Measurements from ENCODE around the gene ALPK1.
"Not testable (repeated sequence)": the region's sequence is repeated elsewhere in the genome, so short reads cannot be mapped to it uniquely, and the experiment has no call there.

Gene ALPK1

DNA sequence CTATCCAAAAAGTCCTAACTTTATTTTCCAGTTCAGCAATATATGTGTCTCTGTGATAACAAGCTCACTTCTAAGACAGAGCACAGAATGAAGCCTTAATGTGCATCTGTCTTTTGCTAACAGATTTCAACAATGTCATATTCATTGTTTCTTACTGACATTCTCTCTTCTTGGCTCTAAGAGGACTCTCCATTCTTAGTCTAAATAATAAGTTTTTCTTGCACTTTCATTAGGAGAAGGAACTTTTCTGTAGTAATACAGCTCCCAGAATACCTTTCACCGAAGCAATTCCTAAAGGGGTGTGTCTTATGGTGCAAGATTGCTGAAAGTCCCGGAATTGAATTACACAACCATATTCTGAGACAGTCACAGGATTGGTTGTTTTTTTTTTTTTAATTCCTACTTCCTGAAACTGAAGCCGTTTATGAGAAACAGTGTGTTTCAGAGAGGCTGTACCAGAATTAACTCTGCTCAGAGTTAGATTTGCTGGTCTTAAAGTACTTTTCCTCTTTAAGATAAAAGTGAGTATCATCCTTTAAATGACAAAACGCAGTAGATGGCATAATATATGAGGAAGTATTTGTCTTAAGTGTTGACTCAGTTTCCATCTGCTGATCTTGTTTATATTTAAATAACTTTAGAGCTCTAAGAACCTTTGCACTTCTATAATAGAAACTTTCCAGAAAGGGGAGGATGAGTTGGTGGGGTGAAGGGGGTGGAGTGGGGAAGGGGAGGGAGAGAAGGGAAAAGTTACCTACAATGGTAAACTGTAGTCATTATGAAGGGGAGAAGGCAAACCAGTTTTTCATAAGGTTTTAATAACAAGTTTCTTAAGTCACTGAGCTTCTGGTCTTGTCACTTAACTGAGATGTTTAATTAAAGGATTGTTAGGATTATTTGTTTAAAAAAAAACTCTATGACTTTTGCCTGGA, at the start of gene ALPK1:
ALPK1 (plus strand) TSS at position 421 of the 932 bp plus-strand sequence.
- DNase-seq (ENCODE audit: low spot score) = no peak

GRCh38 chr4:112251019-112251643, 46.0 kb upstream of the ALPK1 start:
- DNase-seq (ENCODE audit: low spot score) = no peak

- no peak for DNase-seq (ENCODE audit: low spot score)
These were observed 44.9 kb upstream of the ALPK1 start for GRCh38 chr4:112252234-112252633.

- no peak for DNase-seq (ENCODE audit: low spot score)
These were observed 43.7 kb upstream of the ALPK1 start for GRCh38 chr4:112253382-112254000.

- no peak for DNase-seq (ENCODE audit: low spot score)
These were observed 40.1 kb upstream of the ALPK1 start for GRCh38 chr4:112257098-112257497.

- DNase-seq (ENCODE audit: low spot score) = no peak
These were observed 30.3 kb upstream of the ALPK1 start for GRCh38 chr4:112266823-112267222.

DNA sequence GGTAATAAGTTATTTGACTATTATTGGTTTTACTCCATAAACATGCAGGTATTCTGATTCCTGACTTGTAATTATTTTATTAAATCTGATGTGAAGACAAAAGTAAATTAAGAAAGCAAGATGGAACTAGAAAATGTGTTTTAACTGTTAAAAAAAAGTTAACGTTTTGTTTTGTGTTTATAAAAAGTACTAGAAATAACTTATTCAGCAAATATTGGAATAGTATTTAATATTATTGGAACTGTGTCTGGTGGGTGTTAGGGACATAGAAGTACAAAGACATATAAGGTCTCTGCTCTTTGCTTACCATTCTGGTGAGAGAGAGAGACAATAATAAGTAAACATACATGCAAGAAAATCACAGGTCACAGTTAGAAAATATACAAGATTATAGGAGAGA, 27.1 kb upstream of the ALPK1 start:
- DNase-seq (ENCODE audit: low spot score) = no peak

- DNase-seq (ENCODE audit: low spot score) = no peak
These were observed 26.3 kb upstream of the ALPK1 start for GRCh38 chr4:112270640-112271421.

DNA sequence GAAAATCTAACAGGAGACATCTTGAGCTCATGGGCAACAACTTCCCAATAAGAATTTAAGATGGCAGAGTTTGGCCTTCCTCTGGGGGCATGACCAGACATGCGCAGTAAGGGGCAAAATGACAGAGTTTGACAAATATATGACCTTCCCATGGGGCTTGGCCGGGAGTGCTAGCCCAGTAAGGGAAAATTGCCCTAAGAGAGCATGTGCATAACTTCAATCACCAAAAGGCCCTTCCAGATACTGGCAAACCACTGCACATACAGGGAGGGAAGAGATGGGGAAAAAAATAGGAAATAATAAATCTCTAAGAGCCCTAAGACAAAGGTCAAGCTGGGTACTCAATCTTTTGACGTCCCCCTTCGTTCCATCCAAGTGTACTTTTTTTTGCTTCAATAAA, 24.9 kb upstream of the ALPK1 start:
- no peak for DNase-seq (ENCODE audit: low spot score)

DNA sequence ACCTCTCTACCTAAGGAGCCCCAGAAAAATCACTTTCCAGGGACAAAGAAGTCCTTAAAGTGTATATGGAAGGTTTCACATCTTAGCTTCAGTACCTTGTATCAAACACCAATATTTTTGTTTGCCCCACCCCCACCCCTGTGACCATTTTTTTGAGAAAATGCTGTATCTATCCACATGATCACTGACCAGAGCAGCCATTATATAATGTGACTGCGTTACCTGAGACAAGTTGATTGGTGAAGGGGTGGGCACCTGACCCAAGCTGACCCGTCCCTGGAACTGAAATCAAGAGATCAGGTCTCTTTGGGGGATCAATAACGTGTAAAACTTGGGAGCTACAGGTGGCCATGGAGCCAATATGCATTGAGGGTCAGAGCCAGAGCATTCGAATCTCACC, 22.2 kb upstream of the ALPK1 start:
- no peak for DNase-seq (ENCODE audit: low spot score)

DNA sequence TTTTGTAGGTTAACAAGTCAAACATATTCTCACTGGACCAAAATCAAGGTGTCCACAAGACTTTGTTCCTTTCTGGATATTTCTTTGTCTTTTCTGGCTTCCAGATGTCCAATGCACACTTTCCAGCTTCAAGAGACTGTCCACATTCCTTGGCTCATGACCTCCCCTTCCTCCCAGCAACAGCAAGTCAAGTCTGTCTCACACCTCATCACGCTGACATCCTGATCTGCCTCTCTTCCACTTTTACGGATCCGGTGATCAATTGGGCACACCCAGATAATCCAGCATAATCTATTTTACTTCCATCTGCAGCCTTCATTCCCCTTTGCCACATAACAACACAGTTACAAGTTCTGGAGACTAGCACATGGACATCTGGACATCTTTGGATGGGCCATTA, 21.1 kb upstream of the ALPK1 start:
- DNase-seq (ENCODE audit: low spot score) = no peak

GRCh38 chr4:112277220-112277619, 19.9 kb upstream of the ALPK1 start:
- DNase-seq (ENCODE audit: low spot score) = no peak

DNA sequence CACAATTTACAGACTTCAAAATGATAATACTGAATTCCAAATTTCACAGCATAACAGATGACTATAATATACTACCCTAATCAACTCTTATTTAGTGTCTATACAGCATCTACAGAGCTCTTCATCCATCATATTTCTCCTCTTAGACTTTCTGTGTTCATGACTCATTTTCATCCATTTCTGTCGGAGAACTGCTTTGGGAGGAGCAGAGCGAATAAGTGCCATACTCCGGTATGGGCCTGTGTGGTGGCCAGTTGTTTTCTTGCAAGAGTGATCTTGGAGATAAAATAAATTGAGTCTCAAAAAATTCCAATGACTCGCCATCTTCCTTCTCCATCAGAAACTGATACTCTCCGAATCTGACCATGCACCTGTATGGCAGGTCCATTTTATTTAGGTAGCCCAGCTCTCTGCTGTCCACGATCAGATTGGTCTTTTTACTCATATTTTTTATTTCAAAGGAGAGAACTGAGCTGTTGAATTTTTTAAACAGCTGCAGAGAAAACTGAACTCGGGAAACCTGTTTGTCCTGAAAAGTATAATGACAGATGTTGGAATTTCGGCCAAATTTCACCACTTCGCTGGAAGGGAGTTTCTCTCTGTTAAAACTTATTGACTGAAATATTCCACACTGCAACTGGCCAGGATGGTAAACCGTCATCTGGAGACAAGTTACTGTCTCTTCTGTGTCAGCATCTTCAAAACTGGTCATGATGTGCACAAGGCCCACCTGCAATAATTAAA, 19.3 kb upstream of the ALPK1 start:
- DNase-seq (ENCODE audit: low spot score) = no peak

GRCh38 chr4:112279025-112279881, 17.9 kb upstream of the ALPK1 start:
- DNase-seq (ENCODE audit: low spot score) = no peak

- DNase-seq (ENCODE audit: low spot score) = no peak
These were observed 17.3 kb upstream of the ALPK1 start for GRCh38 chr4:112279882-112280315.

DNA sequence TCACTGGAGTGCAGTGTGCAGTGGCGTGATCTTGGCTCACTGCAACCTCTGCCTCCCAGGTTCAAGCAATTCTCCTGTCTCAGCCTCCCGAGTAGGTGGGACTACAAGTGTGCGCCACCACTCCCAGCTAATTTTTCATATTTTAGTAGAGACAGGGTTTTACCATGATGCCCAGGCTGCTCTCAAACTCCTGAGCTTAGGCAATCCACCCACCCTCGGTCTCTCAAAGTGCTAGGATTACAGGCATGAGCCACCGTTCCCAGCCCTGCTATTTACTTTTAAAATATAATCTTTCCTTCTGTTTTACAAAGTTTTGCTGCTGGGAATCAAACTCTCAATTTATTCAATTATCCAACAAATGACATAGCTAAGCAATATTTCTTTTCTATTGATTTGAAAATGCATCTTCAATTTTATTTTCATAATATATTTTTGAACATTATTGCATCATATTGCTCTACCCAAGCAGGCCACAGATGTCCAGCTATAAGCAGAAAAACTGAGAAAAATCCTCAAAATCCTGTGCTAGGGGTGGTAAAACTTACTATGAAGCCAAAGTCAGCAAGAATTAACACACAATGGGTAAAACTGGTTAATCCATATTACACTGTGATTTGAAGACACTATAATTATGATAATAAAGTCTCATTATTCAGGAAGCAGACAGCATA, 16.6 kb upstream of the ALPK1 start:
- no peak for DNase-seq (ENCODE audit: low spot score)

DNA sequence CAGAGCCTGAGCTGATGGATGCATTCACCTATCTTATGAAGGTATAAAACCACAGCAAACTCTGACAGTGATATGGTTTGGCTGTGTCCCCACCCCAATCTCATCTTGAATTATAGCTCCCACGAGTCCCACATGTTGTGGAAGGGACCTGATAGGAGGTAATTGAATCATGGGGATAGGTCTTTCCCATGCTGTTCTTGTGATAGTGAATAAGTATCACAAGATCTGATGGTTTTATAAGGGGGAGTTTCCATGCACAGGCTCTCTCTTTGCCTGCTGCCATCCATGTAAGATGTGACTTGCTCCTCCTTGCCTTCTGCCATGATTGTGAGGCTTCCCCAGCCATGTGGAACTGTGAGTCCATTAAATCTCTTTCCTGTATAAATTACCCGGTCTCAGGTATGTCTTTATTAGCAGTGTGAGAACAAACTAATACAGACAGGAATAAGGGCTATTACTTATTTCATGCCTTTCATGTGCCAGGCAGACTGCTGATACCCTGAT, 15.2 kb upstream of the ALPK1 start:
- not testable (repeated sequence) for DNase-seq (ENCODE audit: low spot score)

- DNase-seq (ENCODE audit: low spot score) = no peak
These were observed 14.1 kb upstream of the ALPK1 start for GRCh38 chr4:112282860-112283667.

DNA sequence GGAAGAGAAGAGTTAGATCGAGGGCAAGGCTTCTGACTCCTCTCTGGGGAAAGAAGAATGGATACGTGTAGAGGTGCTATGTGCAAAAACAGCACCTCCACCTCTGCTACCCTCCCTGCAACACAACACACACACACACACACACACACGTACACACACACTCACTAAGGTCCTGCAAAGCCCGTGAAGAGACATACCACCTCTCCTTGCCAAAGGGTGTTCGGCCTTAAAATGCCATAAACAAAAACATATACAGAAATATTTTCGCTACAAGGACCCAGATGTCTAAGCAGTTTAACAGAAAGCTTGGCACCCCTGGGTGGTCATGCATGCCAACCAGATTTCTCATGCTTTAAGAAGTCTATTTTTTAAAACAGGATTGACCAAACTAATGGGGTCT, 13.0 kb upstream of the ALPK1 start:
- DNase-seq (ENCODE audit: low spot score) = no peak

Data from ecto neural progenitor cell (in vitro differentiated cells).